ENCODE measurements around the gene C20orf204. TPM values are rescaled to one million over a fixed set of nuclear protein-coding genes. Genes with fewer than 3 reads are reported as not detected.
"Not testable (repeated sequence)": the region's sequence is repeated elsewhere in the genome, so short reads cannot be mapped to it uniquely, and the experiment has no call there.

Gene C20orf204
- total and polyA plus RNA-seq, 3 donors from 2014 or later: 2.9 to 8.3 (median 4.5) TPM

DNA sequence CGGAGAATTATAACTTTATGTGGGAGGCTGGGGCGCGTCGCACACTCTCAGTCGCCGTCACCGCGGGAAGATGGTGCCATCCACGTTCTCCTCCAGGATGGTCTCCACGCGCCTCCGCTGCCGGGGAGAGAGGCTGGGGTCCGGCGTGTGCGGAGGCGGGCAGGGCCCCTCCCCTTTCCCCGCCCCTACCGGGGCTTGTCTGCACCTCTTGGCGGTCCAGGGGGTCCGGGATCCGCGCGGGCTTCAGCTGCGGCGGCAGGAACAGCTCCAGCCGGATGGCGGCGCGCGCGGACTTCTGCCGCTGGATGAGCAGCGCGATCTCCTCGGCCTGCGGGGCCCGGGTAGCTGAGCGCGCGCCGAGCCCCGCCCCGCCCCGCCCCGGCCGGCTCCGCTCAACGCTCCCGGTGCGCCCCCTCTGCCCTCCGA, 47.4 kb downstream of the C20orf204 start:
- Histone ChIP-seq H3K36me3 (ENCODE audit: low read depth, missing control alignments) (no peaks in the 10 kb centered on the region), H3K9me3 (no peaks in the 10 kb centered on the region), H3K27me3 (no peaks in the 10 kb centered on the region), H3K4me1 (peaks cover 27% of the 10 kb centered on the region), H3K4me3 (peak overlapping the region; percentile 47 to 64), H3K27ac (no peak overlapping the region)
- 0% methylated on average over 25 of the region's 52 CpGs; no CpG with 5 or more reads in 1 of the 2 donors for WGBS, 2 donors
- TF ChIP-seq, protein P1, sequence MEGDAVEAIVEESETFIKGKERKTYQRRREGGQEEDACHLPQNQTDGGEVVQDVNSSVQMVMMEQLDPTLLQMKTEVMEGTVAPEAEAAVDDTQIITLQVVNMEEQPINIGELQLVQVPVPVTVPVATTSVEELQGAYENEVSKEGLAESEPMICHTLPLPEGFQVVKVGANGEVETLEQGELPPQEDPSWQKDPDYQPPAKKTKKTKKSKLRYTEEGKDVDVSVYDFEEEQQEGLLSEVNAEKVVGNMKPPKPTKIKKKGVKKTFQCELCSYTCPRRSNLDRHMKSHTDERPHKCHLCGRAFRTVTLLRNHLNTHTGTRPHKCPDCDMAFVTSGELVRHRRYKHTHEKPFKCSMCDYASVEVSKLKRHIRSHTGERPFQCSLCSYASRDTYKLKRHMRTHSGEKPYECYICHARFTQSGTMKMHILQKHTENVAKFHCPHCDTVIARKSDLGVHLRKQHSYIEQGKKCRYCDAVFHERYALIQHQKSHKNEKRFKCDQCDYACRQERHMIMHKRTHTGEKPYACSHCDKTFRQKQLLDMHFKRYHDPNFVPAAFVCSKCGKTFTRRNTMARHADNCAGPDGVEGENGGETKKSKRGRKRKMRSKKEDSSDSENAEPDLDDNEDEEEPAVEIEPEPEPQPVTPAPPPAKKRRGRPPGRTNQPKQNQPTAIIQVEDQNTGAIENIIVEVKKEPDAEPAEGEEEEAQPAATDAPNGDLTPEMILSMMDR (IDR thresholded peaks at IDR 0.05): peak in 2 of 3 experiments; percentile 50 to 65
- TF ChIP-seq POLR2A (IDR thresholded peaks at IDR 0.05): no peak
- intact Hi-C loops (cut with DNase I; ENCODE audit: low total_unique reads): no loop called here
- peak; percentile 79 for DNase-seq

DNA sequence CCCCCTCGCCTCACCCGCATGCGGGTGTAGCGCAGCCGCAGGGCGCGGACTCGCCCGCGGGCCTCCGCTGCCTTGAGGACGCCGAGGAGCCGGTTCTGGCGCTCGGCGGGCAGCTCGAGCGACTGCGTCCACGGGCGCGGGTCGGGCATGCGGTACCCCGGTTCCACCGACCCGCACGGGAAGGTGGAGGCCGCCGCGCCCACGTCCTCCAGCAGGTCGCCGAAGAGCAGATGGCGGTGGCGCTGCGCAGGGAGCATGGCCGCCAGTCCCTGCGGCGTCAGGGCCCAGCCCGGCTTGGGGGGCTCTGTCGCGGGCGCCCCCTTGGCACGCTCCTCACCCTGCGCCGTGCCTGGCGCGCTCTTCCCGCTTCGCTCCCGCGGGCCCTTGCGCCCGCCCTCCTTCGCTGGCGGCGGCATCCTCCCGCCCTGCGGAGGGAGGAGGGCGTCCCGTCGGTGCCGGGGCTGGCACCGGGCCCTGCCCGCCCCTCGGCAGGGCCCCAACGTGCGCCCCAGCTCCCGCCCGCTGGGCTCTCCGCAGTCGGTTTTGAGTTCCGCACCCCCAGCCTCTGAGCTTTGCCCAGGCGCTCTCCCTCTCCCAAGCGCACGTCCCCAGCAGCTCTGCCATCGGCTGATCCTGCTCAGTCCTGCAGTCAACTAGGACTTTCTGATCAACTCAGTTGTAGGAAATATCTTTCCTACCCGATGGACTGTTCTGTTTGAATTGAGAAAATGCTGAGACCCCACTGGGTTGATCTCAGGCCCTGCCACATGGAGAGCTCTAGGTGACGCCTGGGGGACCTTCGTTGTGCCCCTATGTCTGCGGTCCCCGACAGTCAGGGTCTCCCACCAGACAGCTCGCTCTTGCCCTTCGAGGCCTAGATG, 48.1 kb downstream of the C20orf204 start, which contains the start of gene LKAAEAR1:
Gene LKAAEAR1 (minus strand): TSS at position 595 of the 881 bp plus-strand sequence. CDS start 179 bp downstream, at position 416.
- 2 to 3% methylated on average over 22 to 74 of the region's 86 CpGs for WGBS, 2 donors
- no peaks in the 10 kb centered on the region for H3K27me3 ChIP-seq
- DNase-seq: no peak
- H3K27ac ChIP-seq: no peak within 1 kb of the TSS
- peaks cover 22% of the 10 kb centered on the region for H3K4me1 ChIP-seq
- no peaks in the 10 kb centered on the region for H3K9me3 ChIP-seq
- peak within 1 kb of the TSS; percentile 47 to 64 for H3K4me3 ChIP-seq
- no peaks in the 10 kb centered on the region for H3K36me3 ChIP-seq (ENCODE audit: low read depth, missing control alignments)
- TF ChIP-seq POLR2A (IDR thresholded peaks at IDR 0.05): no peak
- TF ChIP-seq, protein P1 (IDR thresholded peaks at IDR 0.05): no peak
- intact Hi-C loops (cut with DNase I; ENCODE audit: low total_unique reads): no loop called here

DNA sequence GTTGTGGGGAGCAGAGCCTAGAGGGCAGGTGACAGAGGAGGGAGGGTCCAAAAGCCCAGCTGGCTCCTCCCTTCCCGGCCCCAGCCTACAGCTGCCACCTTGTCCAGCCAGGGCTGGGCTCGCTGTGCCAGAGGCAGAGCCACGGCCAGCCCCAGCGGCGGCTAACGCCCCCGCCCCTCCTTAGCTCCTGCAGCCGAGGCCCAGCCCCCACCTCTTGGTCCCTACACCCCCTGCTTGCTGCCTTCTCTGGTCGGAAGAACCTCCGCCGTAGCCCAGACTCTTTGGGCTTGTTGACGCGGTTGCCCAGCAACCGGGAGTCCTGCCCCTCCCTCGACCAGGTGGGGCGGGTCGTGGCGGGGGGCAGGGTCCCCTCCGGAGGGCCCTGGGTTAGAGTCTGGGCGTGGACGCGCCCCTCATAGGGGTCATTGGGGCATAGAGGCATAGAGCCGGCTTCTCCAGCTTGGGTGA, 48.7 kb downstream of the C20orf204 start:
- 10 to 12% methylated on average over 2 to 23 of the region's 23 CpGs for WGBS, 2 donors
- Histone ChIP-seq H3K4me3 (peak overlapping the region in 1 of 2 donors; percentile 64), H3K4me1 (peaks cover 18% of the 10 kb centered on the region), H3K9me3 (no peaks in the 10 kb centered on the region), H3K27me3 (no peaks in the 10 kb centered on the region), H3K36me3 (ENCODE audit: low read depth, missing control alignments) (no peaks in the 10 kb centered on the region), H3K27ac (no peak overlapping the region)
- no peak for DNase-seq
- TF ChIP-seq POLR2A (IDR thresholded peaks at IDR 0.05): no peak
- TF ChIP-seq, protein P1 (IDR thresholded peaks at IDR 0.05): no peak
- intact Hi-C loops (cut with DNase I; ENCODE audit: low total_unique reads): no loop called here

DNA sequence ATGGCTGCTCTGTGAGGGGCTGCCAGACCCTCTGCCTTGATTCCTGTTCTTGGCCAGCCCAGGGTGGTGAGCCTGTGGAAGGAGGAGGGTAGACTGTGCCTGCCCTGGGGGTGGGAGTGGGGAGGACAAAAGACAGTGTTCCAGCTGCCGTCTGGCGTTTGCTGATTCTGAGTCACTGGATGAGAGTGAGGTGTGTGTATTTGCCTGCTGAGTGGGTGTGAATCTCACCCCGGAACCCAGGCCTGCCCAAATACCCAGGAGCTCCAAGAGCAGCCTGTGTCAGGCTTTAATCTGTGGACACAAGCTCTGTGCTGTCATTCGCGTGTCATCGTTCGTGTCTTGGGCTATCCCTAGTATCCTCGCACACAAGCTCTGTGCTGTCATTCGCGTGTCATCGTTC, 50.8 kb downstream of the C20orf204 start:
- Histone ChIP-seq H3K27ac (no peak overlapping the region), H3K4me3 (no peak overlapping the region), H3K9me3 (no peaks in the 10 kb centered on the region), H3K27me3 (no peaks in the 10 kb centered on the region), H3K36me3 (ENCODE audit: low read depth, missing control alignments) (no peaks in the 10 kb centered on the region), H3K4me1 (peaks cover 14% of the 10 kb centered on the region)
- no peak for DNase-seq
- 96 to 97% methylated on average over 3 to 11 of the region's 11 CpGs for WGBS, 2 donors
- intact Hi-C loops (cut with DNase I; ENCODE audit: low total_unique reads): no loop called here
- no peak for TF ChIP-seq POLR2A (IDR thresholded peaks at IDR 0.05)
- TF ChIP-seq, protein P1 (IDR thresholded peaks at IDR 0.05): no peak

DNA sequence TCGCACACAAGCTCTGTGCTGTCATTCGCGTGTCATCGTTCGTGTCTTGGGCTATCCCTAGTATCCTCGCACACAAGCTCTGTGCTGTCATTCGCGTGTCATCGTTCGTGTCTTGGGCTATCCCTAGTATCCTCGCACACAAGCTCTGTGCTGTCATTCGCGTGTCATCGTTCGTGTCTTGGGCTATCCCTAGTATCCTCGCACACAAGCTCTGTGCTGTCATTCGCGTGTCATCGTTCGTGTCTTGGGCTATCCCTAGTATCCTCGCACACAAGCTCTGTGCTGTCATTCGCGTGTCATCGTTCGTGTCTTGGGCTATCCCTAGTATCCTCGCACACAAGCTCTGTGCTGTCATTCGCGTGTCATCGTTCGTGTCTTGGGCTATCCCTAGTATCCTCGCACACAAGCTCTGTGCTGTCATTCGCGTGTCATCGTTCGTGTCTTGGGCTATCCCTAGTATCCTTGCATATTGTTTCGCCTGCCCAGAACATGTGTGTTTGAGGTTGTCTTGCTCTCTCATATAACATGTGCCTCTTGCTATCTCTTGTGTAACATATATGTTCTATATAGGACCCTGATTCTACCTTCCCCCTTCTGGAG, 51.3 kb downstream of the C20orf204 start:
- peaks cover 11% of the 10 kb centered on the region for H3K4me1 ChIP-seq
- H3K27me3 ChIP-seq; DNase-seq; H3K9me3 ChIP-seq; H3K4me3 ChIP-seq; intact Hi-C loops (cut with DNase I; ENCODE audit: low total_unique reads); H3K27ac ChIP-seq; H3K36me3 ChIP-seq (ENCODE audit: low read depth, missing control alignments): not testable (repeated sequence)
- WGBS, 2 donors: 98 to 99% methylated on average over 8 to 10 of the region's 36 CpGs

DNA sequence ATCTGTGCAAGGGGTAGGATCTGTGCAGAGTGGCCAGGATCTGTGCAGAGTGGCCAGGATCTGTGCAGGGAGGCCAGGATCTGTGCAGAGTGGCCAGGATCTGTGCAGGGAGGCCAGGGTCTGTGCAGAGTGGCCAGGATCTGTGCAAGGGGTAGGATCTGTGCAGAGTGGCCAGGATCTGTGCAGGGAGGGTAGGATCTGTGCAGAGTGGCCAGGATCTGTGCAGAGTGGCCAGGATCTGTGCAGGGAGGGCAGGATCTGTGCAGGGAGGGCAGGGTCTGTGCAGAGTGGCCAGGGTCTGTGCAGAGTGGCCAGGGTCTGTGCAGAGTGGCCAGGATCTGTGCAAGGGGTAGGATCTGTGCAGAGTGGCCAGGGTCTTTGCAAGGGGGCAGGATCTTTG, 52.6 kb downstream of the C20orf204 start:
- H3K36me3 ChIP-seq (ENCODE audit: low read depth, missing control alignments); H3K4me3 ChIP-seq; intact Hi-C loops (cut with DNase I; ENCODE audit: low total_unique reads); H3K9me3 ChIP-seq; H3K27me3 ChIP-seq; H3K4me1 ChIP-seq; DNase-seq; H3K27ac ChIP-seq: not testable (repeated sequence)

All from testis (tissue), 3 donors.